ENCODE results near the gene ARID1B.
"Not testable (repeated sequence)": the region's sequence is repeated elsewhere in the genome, so short reads cannot be mapped to it uniquely, and the experiment has no call there.

DNA sequence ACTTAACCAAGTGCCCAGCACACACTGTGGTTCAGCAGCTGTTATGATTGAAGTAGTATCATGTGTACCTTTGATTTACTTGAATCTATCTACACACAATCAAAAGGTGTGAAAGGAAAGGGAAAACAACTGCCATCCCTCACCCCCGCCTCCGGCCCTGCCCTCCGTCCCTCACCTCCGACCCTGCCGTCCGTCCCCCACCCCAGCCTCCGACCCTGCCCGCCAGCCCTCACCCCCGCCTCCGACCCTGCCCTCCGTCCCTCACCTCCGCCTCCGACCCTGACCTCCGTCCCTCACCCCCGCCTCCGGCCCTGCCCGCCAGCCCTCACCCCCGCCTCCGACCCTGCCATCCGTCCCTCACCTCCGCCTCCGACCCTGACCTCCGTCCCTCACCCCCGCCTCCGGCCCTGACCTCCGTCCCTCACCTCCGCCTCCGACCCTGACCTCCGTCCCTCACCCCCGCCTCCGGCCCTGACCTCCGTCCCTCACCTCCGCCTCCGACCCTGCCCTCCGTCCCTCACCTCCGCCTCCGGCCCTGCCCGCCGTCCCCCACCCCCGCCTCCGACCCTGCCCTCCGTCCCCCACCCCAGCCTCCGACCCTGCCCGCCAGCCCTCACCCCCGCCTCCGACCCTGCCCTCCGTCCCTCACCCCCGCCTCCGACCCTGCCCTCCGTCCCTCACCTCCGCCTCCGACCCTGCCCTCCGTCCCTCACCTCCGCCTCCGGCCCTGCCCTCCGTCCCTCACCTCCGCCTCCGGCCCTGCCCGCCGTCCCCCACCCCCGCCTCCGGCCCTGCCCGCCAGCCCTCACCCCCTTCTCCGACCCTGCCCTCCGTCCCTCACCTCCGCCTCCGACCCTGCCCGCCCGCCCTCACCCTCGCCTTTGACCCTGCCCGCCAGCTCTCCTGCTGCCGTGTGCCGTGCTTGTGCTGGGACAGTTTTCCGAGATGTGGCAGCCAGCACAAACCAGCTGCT is 370.2 kb downstream of the ARID1B start:
- TF ChIP-seq, protein P1, sequence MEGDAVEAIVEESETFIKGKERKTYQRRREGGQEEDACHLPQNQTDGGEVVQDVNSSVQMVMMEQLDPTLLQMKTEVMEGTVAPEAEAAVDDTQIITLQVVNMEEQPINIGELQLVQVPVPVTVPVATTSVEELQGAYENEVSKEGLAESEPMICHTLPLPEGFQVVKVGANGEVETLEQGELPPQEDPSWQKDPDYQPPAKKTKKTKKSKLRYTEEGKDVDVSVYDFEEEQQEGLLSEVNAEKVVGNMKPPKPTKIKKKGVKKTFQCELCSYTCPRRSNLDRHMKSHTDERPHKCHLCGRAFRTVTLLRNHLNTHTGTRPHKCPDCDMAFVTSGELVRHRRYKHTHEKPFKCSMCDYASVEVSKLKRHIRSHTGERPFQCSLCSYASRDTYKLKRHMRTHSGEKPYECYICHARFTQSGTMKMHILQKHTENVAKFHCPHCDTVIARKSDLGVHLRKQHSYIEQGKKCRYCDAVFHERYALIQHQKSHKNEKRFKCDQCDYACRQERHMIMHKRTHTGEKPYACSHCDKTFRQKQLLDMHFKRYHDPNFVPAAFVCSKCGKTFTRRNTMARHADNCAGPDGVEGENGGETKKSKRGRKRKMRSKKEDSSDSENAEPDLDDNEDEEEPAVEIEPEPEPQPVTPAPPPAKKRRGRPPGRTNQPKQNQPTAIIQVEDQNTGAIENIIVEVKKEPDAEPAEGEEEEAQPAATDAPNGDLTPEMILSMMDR (IDR thresholded peaks at IDR 0.05): not testable (repeated sequence)
- not testable (repeated sequence) for TF ChIP-seq EZH2 (IDR thresholded peaks at IDR 0.05; ENCODE audit: borderline replicate concordance, insufficient read depth, low read depth, low read length, poor library complexity, severe bottlenecking)
